Measurements from ENCODE around the gene DPYSL5. TPM values are rescaled to one million over a fixed set of nuclear protein-coding genes. Genes with fewer than 3 reads are reported as not detected.

DPYSL5 gene
- total RNA-seq, 1 donor from 2014 or later, result not detected

DNA sequence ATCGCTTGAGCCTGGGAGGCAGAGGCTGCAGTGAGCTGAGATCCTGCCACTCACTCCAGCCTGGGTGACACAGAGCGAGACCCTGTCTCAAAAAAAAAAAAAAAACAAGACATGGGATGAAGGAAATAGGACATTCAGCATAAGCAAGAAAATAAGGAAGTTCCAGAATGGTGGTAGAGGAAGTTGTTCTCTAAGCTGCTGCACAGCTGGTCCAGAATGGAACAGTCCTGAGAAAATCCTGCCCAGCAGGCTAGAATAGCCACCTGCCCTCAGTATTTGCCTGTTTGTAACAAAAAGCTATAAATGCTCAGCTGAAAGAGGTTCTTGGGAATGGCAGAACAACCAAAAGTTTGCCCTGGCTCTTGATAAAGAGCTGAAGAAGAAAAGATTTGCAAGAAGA lies 111.4 kb downstream of the DPYSL5 start:
- no peak for DNase-seq (ENCODE audit: low read depth in 2 of 2)

DNA sequence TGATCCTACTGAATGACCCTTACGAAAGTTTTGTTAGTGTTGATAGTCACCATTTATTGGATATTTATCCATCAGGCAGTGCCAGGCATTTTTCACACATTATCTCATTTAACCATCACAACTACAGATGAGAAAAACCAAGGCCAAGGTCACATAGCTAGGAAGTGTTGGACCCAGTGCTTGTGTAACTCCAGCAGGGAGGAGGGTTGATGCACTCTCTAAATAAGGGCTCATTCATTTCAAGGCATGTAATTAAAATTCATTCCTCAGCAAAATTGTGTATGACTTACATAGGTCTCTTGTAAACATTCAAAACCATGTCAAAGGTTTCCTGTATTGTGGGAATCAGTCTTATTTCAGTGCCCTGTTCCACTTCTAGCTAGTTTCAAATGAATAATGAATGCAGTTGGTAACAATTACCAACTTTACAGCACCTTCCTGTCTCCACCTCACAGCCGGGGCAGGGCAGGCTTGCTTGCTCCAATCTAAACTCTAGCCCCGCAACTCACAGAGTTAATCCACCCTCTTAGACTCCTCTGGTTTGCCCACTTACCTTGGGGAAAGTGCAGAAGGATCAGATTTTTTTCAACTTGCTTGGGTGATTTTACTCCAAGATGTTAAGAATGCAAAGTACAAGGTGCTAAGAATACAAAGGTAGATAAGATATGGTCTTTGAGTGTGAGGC lies 116.7 kb downstream of the DPYSL5 start:
- DNase-seq (ENCODE audit: low read depth in 2 of 2), result no peak

DNA sequence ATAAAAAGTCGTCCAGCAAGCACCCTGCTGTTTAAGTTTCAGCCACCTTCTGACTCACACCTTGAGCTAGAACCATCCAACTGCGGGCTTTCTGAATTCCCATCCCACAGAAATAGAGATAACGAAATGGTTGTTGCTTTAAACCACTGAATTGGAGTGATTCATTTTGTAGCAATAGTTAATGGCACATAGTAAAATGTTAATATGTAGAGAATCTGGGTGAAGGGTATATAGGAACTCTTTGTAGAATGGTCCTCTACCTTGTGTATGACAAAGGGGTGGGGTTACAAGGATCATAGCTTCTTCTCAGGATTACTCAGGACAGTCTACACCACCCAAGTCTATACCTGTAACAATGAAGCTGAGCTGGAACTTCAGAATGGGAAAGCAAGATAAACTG lies 120.1 kb downstream of the DPYSL5 start:
- no peak for DNase-seq (ENCODE audit: low read depth in 2 of 2)

DNA sequence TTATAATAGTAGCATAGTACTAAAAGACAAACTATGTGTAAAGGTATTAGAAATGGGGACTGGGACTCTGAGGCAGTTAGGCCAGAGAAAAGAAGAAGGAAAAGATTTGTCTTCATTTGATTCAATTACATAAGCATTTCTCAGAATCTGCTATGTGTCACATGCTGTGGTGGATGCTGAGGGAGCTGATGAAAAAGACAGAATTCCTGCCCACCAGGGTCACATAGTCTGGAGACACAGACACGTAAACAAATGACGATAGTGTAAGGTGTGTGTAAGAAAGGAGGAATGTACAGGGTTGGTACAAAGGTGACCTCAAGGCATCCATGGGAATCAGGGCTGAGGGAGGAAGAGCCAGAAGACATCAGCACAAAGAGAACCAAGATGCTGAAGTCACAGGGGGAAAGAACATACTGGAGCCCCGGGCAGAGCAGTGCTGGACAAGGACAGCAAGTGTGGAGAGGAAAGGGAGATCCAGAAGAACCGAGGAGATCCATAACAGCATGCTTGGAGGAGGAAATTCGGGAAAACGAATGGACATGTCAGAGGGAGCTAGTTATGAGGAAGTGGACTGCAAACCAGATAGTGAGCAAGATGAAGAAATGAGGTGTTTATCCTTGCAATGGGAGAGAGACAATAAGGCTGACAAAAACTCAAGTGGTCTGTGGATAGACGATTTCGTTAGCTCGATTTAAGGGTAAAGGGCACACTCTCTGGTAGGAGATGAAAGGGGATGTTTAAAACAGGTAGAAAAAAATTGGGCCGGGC lies 121.3 kb downstream of the DPYSL5 start:
- no peak for DNase-seq (ENCODE audit: low read depth in 2 of 2)

DNA sequence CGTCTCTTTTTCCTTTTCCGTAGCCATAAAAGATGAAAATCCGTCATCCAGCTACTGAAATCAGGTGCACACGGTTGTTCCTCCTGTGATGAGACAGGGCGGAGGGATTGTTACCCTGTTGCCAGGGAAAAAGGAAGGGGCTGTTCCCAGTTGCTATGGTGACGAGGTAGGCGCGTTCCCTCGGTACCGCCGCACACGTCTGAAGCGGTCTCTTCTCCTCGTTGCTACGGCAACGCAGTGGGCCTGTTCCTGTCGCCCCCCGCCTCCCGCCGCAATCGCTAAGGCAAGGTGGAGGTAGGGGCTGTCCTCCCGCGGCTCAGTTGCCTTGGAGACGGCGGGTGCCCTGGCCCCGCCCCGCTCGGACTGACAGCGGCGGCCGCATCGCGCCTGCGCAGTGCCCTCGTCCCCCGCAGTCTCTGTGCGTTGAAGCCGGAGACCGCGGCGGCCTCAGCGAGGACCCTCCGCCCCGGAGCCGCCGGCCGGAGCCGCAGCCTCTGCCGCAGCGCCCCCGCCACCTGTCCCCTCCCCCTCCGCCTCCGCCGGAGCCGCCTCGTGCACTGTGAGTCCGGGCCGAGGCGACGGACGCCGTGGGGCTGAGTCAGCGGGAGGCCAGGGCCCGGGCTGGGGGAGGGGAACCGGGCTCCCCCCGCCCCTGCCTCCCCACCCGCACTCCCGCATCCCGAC lies 122.5 kb downstream of the DPYSL5 start, which contains the start of gene MAPRE3:
Gene MAPRE3, plus strand, starts transcription at position 394 of the 684 bp plus-strand sequence. CDS start 51,582 bp downstream, outside the sequence.
- peak; percentile 59 to 92 for DNase-seq (ENCODE audit: low read depth in 2 of 2)

DNA sequence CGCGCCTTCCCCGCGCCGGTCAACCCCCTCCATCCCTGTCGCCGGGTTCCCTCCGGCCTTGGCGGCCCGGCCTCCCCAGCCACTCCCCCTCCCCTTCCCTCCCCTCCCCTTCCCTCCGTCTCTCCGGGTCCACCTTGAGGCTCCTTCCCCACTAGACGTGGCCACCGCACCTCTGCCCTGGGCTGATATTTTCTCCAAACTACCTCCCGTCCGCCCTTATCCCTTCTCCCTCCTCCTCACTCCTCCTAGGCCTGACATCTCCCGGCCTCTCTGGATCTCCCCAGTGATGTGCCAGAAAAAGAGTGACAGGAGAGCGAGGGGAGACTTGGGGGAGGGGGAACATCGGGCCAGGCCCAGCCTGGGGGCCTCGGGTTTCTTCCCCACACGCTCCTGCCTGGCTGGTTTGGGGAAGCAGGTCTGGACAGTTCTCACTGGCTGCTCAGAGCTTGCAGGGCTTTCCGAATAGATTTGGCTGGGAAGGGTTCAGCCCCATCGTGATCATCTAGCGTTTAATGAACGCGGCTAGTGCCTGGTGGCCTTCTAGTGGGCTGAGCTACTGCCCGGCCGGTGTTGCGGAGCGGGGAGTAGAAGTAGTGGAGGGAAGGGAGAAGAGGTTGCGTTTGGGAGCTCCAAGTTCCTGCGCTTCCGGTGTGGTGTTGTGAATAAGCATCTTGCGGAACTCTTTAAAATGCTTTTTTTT lies 123.1 kb downstream of the DPYSL5 start:
- DNase-seq (ENCODE audit: low read depth in 2 of 2), result no peak

DNA sequence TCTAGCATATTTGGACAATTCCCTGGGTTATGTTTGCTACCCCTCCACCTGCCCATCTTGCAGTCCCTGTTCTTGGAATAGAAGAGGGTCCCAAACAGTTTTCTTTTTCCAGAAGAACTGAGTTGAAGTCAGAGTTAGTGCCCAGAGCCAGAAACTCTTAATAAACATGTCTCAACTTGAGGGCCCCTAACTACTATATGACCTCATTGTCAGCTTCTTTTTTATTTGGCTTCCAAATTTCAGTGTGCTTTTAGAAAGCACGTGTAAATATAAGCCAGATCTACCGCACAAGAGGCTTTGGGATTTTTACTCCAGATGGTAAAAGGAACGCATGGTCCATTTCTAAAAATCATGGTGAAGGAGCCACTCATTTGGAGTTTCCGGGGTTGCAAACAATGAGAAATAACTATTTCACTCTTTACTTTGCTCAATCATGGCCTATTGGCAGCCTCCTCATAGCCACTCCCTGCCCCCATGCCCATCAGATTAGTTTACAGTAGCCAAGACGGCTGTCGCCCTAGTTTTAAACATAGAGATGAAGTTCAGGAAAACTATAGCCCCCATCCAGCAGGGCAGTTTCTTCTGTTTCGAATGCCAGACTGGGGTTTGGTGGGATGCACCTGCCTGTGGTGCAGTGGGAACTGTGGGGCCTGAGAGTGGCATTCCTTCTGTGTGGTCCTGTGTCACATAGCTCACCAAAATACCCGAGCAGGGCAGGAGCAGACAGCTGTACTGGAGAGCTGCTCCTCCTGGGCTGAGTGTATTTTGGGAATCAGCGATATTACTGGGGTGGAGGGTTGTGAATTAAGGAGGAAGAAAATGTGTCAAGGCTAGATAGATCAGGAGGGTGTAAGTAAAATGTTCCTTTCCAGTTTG lies 124.2 kb downstream of the DPYSL5 start:
- DNase-seq (ENCODE audit: low read depth in 2 of 2), result no peak

DNA sequence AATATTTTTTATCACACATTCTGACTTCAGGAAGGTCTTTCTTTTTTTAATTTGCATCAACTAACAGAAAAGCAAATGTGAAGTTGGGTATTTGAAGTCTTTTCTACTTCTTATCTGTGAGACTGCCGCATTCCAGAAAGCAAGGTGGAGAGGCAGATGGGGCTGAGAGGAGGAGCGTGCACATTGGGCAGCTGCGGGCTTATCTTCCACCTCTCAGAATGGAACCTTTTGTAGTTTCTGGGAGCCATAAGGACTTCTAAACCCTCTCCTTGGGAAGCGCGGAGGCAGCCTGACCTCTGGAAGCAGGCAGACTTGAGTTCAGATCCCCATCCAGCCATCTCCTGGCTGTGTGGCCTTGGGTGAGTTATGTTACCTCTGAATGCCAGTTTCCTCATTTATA lies 126.4 kb downstream of the DPYSL5 start:
- DNase-seq (ENCODE audit: low read depth in 2 of 2), result no peak

DNA sequence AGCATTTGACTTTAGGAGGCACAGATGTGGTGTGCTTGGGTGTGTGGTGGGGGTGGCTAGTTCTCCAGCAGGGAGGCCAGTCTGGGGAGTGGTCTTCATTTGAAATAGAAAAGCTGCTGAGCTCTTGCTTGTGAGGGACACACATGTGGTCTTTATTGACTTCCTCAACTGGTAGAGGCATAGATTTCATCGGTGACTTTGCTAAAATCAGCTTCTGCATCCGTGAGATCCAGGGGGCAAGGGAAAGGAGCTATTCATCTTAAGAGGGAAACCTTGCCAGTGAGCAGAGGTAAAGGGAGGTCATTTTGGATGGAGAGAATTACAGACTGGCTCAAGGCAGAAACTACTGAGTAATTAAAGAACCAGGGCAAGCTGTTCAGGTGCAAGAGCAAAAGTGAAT lies 127.2 kb downstream of the DPYSL5 start:
- DNase-seq (ENCODE audit: low read depth in 2 of 2), result no peak

DNA sequence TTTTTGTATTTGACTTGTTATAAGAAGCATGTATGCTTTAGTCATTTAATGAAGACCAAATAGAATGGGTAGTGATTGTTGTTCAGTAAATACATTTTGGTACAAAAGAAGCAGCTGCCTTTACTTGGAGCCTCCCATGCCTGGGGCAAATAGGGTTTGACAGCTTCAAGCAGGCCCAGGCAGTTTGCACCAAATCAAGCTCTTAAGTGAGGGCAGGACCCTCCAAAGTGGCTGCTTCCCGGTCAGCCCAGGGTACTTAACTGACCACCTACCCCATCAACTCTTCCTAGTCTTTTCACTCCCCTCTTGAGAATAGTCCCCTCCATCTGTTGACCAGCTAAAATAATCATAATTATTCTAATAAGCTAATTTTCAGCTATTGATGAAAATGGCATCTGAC lies 127.7 kb downstream of the DPYSL5 start:
- no peak for DNase-seq (ENCODE audit: low read depth in 2 of 2)

DNA sequence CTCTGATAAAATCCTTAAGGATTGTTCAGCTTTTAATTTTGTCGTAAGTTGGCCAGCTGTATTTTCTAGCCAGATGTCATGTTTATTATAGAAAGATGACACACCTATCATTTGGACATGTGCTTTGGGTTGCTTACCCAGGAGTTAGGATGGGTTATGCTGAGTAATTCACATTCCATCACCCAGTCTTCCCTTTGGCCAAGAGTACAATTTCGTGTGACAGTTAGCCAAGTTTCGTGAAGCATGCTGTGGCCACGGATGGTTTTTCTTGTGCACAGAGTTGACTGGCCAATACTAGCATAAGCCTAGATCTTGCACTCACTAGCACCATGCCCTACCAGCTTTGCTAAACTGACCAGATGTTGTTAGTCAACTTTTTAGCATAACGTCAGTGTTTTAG lies 128.3 kb downstream of the DPYSL5 start:
- no peak for DNase-seq (ENCODE audit: low read depth in 2 of 2)

DNA sequence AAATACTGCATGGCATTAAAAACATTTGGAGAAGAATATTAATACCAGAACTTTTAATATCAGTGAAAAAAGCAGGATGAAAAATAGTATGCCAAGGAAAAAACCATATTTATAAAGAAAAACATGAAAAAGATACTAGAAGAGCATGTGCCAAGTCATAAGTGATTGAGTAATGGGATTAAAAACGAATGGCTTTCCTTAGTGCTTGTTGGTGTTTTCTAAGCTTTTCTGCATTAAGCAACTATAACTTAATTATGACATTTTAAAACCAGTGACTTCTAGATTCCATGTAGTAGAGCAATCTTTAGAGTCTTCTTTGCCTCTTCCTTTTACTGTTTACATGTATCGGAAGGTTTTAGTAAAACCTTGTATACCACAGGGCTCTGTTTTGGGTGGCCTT lies 129.1 kb downstream of the DPYSL5 start:
- DNase-seq (ENCODE audit: low read depth in 2 of 2), result no peak

DNA sequence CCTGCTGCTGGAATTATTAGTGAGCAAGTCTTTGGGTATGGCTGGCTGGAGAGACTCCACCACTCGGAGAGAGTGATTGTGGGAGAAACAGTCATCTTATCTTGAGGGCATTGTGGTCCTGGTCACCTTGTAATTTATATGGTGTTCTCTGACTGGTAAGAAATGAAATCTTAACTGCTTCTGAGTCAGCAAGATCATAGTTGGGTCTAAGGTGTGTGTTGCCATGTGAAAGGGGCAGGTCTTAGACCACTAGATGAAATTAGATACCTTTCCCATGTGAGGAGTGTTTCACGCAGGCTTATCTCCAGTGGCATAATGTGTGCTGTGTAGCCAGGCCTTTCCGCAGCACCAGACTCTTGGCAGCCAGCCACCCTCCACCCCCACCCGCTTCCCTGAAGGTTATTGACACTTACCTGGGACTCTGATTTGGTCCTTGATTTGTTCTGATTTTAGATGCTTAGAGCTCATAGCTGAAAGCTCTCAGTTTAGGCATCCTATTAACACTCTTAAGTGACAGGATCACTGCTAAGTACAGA lies 130.2 kb downstream of the DPYSL5 start:
- peak in 1 of 2 donors; percentile 78 for DNase-seq (ENCODE audit: low read depth in 2 of 2)

DNA sequence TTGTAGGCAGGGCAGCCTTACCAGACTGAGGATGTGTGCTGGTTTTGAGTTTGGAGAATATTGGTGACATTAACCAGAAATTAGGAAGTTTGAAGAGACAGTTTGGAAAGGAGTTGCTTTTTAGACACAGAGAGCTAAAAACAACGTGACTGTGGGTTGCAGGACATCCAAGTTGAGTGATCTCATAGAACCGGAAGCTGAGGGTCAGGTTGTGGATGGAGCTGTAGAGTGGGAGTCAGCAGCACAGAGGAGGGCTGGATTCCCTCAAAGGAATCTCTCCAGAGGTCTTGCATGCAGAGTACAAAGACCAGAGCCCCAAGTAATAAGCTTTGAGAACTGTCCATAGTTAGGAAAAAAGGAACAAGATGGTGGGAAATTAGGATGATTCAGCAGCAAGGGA lies 131.8 kb downstream of the DPYSL5 start:
- peak in 1 of 2 donors; percentile 25 for DNase-seq (ENCODE audit: low read depth in 2 of 2)

DNA sequence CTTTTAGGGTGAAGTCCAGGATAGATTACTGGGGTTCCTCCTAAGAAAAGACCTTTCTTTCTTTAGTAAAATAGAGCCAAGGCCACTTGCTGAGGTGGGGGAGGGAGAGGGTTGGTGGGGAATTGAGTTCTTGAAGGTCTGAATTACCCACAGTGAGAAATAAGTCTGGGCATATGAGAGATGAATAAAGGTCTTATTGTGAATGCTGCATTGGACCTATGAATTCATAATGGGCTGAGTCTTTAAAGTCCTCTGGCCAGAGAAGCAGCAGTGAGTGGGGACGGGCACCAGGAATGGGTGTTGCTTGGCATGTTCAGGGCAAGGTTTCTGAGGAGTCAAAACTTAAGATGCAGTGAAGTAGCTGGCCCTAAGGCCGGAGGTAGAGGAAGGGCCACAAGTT lies 133.0 kb downstream of the DPYSL5 start:
- no peak for DNase-seq (ENCODE audit: low read depth in 2 of 2)

DNA sequence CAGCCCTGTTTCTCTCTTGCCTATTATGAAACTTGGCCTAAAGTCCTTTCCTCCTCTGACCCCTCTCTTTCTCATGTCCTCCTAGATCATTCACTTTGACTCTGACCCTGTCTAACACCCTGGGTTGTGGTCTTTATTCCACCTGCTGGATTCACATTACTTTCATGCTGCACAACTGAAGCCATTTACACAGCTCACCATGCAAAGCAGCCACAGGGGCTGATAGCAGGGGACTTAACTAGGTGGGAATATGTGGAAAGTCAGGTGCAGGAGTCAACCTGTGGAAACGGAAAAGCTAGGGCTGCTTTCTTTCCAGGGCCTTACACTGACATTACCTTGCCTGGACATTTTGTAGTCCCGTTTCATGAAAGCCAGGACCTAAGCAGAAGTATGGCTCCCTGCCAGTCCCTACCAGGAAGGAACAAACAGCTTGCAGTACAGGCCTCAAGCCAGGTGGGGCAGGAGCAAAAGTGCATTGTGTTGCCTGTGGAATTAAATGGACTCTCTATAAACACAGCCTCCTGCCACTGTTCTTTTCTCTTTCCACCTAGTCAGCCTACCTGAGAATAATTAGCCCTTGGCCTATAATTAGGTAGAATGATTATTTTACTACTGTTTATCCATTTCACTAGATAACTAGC lies 134.3 kb downstream of the DPYSL5 start:
- peak; percentile 62 to 92 for DNase-seq (ENCODE audit: low read depth in 2 of 2)

DNA sequence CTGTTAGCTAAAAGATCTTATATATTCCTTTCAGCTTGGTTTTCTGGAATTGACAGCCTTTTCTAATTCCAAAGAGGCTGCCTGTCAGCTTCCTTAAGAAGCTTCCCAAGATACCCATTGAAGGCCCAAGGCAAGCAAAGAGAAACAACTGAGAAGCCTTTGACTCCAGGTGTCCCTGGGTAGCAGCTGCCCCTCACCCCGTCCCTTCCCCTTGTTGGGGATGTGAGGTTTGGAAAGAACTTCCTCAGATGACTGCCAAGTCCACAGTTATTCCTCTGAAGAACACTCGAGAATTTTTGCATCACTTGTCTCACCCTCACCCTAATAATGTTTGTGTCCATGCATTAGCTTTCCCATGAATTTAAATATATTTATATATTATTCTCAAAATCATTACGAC lies 135.8 kb downstream of the DPYSL5 start:
- DNase-seq (ENCODE audit: low read depth in 2 of 2), result no peak

DNA sequence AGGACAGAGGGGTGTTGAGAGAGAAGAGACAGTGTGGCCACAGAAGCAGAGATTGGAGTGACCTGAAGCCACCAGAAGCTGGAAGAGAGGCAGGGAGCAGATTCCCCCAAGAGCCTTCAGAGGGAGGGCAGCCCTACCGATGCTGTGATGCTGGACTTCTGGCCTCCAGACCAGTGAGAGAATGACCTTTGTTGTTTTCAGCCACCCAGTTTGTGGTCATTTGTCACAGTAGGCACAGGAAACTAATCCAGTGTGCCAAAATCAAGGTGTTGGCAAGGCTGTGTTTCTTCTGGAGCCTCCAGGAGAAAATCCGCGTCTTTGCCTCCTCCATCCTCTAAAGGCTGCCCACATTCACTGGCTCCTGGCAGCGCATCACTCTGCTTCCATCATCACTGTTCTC lies 137.9 kb downstream of the DPYSL5 start:
- no peak for DNase-seq (ENCODE audit: low read depth in 2 of 2)

DNA sequence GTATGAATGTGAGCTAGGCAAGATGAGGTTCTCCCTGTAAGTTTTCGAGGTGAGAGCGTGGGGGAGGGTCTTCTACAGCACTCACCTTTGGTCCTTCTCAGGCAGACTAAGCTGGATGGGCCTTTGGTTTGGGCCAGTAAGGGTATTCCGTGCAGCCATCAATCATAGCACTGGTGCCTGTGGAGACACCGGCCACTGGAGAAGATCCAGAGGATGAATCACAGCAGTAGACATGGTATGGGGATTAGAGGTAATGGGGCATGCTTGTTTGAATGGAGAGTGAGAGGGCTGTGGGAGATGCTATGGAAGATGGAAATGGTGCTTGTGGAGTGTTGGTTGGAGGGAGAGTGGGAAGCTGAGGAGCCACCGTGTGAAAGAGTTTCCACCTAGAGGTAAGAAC lies 138.6 kb downstream of the DPYSL5 start:
- DNase-seq (ENCODE audit: low read depth in 2 of 2), result no peak

Measured in lung microvascular endothelial cell (primary cell).